AG04450 (cell line): Measurements from ENCODE around the gene DPYSL5. TPM values are rescaled to one million over a fixed set of nuclear protein-coding genes. Genes with fewer than 3 reads are reported as not detected.

Source experiments
- CTCF ChIA-PET: fragments of 300-600, 350-600 bp; formaldehyde crosslinking; extraction: SDS; loops from one replicate; lab custom pipeline; 2022; ENCODE audit warnings: antibody characterized with exemption, inconsistent platforms; lab: Charles Lee
- POLR2A ChIA-PET: fragments of 350-600 bp; formaldehyde crosslinking; extraction: SDS; loops from one replicate; lab custom pipeline; 2021; ENCODE audit warnings: antibody characterized with exemption, inconsistent platforms; lab: Yijun Ruan, JAX
- DNase-seq: peaks from one replicate; pipeline ENCODE4 v3.0.0-alpha.2; 2011; ENCODE audit warnings: low read depth, low spot score
- H3K27ac ChIP-seq: one replicate; pipeline ENCODE4 v1.5.1; 2012; ENCODE audit warnings: low read depth, low read length, control low read depth
- H3K27me3 ChIP-seq: one replicate; pipeline ENCODE4 v1.6.0; 2012; ENCODE audit warnings: low read length; ENCODE audit not compliant: control insufficient read depth, insufficient read depth
- H3K4me3 ChIP-seq: 2 replicates; pipeline ENCODE4 v1.5.1; 2011; ENCODE audit warnings: mild to moderate bottlenecking, low read depth, low read length, control low read depth
- H3K9me3 ChIP-seq: 2 replicates; pipeline ENCODE4 v1.5.1; 2012; ENCODE audit warnings: low read length; ENCODE audit not compliant: control insufficient read depth, insufficient read depth
- polyA plus RNA-seq: library from polyadenylated mRNA; depleted of rRNA; stranded (reverse); fragments of >200 nt; gene quantifications from 2 replicates; pipeline ENCODE4 v1.2.3, GENCODE V29; 2011
- TF ChIP-seq, protein P1 (sequence below): IDR thresholded peaks from 2 replicates; pipeline ENCODE4 v1.5.1; 2011; ENCODE audit warnings: low read depth, low read length, control low read depth, inconsistent platforms

The DPYSL5 gene
- polyA plus RNA-seq, 1 experiment = not detected

DNA sequence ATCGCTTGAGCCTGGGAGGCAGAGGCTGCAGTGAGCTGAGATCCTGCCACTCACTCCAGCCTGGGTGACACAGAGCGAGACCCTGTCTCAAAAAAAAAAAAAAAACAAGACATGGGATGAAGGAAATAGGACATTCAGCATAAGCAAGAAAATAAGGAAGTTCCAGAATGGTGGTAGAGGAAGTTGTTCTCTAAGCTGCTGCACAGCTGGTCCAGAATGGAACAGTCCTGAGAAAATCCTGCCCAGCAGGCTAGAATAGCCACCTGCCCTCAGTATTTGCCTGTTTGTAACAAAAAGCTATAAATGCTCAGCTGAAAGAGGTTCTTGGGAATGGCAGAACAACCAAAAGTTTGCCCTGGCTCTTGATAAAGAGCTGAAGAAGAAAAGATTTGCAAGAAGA, 111.4 kb downstream of the DPYSL5 start:
- ChIA-PET CTCF (interaction anchor here (1.1 to 7.7 kb wide), 5 partner anchors 9 to 113 kb away, joined by 4 to 250 read pairs (median 8); no protein-coding TSS in a partner anchor), POLR2A (interaction anchor here (0.6 kb wide), 1 partner anchor 109 kb away, joined by 4 read pairs; no protein-coding TSS in a partner anchor)
- no peak overlapping the region for H3K27ac ChIP-seq
- no peaks in the 10 kb centered on the region for H3K9me3 ChIP-seq
- peaks cover 46% of the 10 kb centered on the region for H3K27me3 ChIP-seq
- TF ChIP-seq, protein P1, sequence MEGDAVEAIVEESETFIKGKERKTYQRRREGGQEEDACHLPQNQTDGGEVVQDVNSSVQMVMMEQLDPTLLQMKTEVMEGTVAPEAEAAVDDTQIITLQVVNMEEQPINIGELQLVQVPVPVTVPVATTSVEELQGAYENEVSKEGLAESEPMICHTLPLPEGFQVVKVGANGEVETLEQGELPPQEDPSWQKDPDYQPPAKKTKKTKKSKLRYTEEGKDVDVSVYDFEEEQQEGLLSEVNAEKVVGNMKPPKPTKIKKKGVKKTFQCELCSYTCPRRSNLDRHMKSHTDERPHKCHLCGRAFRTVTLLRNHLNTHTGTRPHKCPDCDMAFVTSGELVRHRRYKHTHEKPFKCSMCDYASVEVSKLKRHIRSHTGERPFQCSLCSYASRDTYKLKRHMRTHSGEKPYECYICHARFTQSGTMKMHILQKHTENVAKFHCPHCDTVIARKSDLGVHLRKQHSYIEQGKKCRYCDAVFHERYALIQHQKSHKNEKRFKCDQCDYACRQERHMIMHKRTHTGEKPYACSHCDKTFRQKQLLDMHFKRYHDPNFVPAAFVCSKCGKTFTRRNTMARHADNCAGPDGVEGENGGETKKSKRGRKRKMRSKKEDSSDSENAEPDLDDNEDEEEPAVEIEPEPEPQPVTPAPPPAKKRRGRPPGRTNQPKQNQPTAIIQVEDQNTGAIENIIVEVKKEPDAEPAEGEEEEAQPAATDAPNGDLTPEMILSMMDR = no peak
- no peak overlapping the region for H3K4me3 ChIP-seq
- DNase-seq = no peak

DNA sequence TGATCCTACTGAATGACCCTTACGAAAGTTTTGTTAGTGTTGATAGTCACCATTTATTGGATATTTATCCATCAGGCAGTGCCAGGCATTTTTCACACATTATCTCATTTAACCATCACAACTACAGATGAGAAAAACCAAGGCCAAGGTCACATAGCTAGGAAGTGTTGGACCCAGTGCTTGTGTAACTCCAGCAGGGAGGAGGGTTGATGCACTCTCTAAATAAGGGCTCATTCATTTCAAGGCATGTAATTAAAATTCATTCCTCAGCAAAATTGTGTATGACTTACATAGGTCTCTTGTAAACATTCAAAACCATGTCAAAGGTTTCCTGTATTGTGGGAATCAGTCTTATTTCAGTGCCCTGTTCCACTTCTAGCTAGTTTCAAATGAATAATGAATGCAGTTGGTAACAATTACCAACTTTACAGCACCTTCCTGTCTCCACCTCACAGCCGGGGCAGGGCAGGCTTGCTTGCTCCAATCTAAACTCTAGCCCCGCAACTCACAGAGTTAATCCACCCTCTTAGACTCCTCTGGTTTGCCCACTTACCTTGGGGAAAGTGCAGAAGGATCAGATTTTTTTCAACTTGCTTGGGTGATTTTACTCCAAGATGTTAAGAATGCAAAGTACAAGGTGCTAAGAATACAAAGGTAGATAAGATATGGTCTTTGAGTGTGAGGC, 116.7 kb downstream of the DPYSL5 start:
- ChIA-PET POLR2A (interaction anchor here (0.6 to 0.7 kb wide), 2 partner anchors 81 to 694 kb away, joined by 3 to 4 read pairs; no protein-coding TSS in a partner anchor), CTCF (interaction anchor here (7.7 kb wide), 1 partner anchor 53 kb away, joined by 250 read pairs; no protein-coding TSS in a partner anchor)
- no peaks in the 10 kb centered on the region for H3K9me3 ChIP-seq
- H3K27ac ChIP-seq = no peak overlapping the region
- TF ChIP-seq, protein P1 = no peak
- peaks cover 19% of the 10 kb centered on the region for H3K27me3 ChIP-seq
- DNase-seq = no peak
- no peak overlapping the region for H3K4me3 ChIP-seq

DNA sequence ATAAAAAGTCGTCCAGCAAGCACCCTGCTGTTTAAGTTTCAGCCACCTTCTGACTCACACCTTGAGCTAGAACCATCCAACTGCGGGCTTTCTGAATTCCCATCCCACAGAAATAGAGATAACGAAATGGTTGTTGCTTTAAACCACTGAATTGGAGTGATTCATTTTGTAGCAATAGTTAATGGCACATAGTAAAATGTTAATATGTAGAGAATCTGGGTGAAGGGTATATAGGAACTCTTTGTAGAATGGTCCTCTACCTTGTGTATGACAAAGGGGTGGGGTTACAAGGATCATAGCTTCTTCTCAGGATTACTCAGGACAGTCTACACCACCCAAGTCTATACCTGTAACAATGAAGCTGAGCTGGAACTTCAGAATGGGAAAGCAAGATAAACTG, 120.1 kb downstream of the DPYSL5 start:
- Histone ChIP-seq H3K4me3 (no peak overlapping the region), H3K27me3 (peaks cover 2% of the 10 kb centered on the region), H3K9me3 (no peaks in the 10 kb centered on the region), H3K27ac (no peak overlapping the region)
- CTCF ChIA-PET = interaction anchor here (0.9 to 1.8 kb wide), 5 partner anchors 9 to 122 kb away, joined by 3 to 15 read pairs (median 7); no protein-coding TSS in a partner anchor
- no peak for DNase-seq
- TF ChIP-seq, protein P1 = no peak
- POLR2A ChIA-PET = no interaction called here

DNA sequence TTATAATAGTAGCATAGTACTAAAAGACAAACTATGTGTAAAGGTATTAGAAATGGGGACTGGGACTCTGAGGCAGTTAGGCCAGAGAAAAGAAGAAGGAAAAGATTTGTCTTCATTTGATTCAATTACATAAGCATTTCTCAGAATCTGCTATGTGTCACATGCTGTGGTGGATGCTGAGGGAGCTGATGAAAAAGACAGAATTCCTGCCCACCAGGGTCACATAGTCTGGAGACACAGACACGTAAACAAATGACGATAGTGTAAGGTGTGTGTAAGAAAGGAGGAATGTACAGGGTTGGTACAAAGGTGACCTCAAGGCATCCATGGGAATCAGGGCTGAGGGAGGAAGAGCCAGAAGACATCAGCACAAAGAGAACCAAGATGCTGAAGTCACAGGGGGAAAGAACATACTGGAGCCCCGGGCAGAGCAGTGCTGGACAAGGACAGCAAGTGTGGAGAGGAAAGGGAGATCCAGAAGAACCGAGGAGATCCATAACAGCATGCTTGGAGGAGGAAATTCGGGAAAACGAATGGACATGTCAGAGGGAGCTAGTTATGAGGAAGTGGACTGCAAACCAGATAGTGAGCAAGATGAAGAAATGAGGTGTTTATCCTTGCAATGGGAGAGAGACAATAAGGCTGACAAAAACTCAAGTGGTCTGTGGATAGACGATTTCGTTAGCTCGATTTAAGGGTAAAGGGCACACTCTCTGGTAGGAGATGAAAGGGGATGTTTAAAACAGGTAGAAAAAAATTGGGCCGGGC, 121.3 kb downstream of the DPYSL5 start:
- POLR2A ChIA-PET = no interaction called here
- Histone ChIP-seq H3K27me3 (peaks cover 2% of the 10 kb centered on the region), H3K4me3 (no peak overlapping the region), H3K27ac (no peak overlapping the region), H3K9me3 (no peaks in the 10 kb centered on the region)
- TF ChIP-seq, protein P1 = no peak
- CTCF ChIA-PET = interaction anchor here (0.7 to 1.8 kb wide), 6 partner anchors 8 to 334 kb away, joined by 3 to 15 read pairs (median 6); no protein-coding TSS in a partner anchor
- DNase-seq = no peak
